ENCODE data around the gene TMSB4X. TPM values are rescaled to one million over a fixed set of nuclear protein-coding genes. Genes with fewer than 3 reads are reported as not detected.

TMSB4X gene
- total RNA-seq, 4 donors from 2014 or later: 3,029 to 4,490 (median 3,421) TPM

GRCh38 chrX:12996934-12997435 is 22.1 kb downstream of the TMSB4X start:
- H3K9me3 ChIP-seq: no peaks in the 10 kb centered on the region
- H3K27ac ChIP-seq: peak overlapping the region in 1 of 4 donors; percentile 76
- peaks cover 0 to 9% of the 10 kb centered on the region in 2 donors for H3K27me3 ChIP-seq
- peaks cover 0 to 35% (median 9%) of the 10 kb centered on the region in 4 donors for H3K4me1 ChIP-seq
- no peak overlapping the region for H3K4me3 ChIP-seq
- TF ChIP-seq CTCF (IDR thresholded peaks at IDR 0.05) (no peak), EP300 (IDR thresholded peaks at IDR 0.05) (no peak), POLR2A (IDR thresholded peaks at IDR 0.05) (no peak)
- WGBS, 2 donors: 72 to 84% methylated on average over 3 of the region's 3 CpGs
- H3K36me3 ChIP-seq: no peaks in the 10 kb centered on the region
- DNase-seq (ENCODE audit: low spot score in 2 of 2): no peak

DNA sequence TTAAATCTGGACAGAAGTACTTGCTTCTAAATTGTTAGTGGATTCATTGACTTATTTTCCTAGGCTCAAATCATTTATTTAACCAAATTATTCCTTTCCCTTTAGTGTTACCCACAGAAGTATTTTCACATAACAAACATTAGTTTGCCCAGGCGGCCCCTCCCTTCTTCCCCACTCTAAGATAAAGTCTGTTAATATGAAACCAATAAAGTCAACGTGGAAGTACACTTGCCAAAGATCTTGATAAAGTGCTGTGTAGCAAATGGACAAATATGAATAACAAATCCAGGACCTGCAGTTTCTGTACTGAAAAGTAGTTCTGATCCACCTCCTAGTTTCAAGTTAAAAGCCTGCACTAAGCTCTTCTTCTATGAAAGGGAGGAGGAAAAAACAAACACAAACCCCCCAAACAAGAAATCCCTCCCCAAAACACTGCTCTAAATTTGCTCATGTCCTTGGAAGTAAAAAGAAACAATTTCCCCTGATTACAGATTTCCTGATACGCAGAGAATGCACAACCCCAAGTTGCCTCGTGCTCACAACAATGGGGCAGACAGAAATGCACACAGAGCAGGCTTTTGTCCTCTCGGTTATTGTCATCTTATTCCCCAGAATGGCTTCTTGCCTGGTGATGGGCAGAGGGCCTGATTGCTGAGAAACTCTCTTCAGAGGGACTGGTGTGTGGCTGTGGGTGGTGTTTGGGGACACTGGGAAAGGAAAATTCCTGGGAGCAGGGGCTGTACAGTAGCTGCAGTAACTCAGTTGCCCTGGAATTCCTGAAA is 23.2 kb downstream of the TMSB4X start:
- Histone ChIP-seq H3K9me3 (no peaks in the 10 kb centered on the region), H3K27me3 (peaks cover 0 to 9% of the 10 kb centered on the region in 2 donors), H3K4me1 (peaks cover 0 to 35% (median 9%) of the 10 kb centered on the region in 4 donors), H3K36me3 (no peaks in the 10 kb centered on the region), H3K4me3 (no peak overlapping the region), H3K27ac (peak overlapping the region in 3 of 4 donors; percentile 65 to 76 (median 67))
- DNase-seq (ENCODE audit: low spot score in 2 of 2): no peak
- no peak for TF ChIP-seq EP300 (IDR thresholded peaks at IDR 0.05)
- no peak for TF ChIP-seq CTCF (IDR thresholded peaks at IDR 0.05)
- no peak for TF ChIP-seq POLR2A (IDR thresholded peaks at IDR 0.05)
- 15 to 26% methylated on average over 3 to 5 of the region's 5 CpGs for WGBS, 2 donors

DNA sequence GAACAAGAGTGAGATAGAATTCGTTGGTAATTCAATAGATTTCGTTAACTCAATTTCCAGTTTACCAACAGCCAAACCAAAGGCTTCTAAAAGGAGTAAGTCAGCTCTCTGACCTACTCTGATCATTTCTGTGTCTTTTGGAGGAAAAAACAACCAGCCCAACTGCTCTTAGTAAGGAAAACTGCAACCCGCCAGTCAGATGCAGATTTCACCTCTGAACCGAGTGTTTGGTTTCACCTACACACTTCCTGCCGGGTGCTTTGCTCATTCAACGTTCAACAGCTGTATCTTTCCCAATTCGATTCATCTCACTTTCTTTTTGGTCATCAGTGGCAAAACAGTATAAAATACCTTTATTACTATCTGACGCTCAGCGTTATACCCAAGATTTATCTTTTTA is 24.5 kb downstream of the TMSB4X start:
- Histone ChIP-seq H3K27ac (peak overlapping the region in 3 of 4 donors; percentile 65 to 76 (median 67)), H3K9me3 (no peaks in the 10 kb centered on the region), H3K27me3 (peaks cover 0 to 9% of the 10 kb centered on the region in 2 donors), H3K4me3 (no peak overlapping the region), H3K36me3 (no peaks in the 10 kb centered on the region), H3K4me1 (peaks cover 0 to 35% (median 6%) of the 10 kb centered on the region in 4 donors)
- WGBS, 2 donors: 30 to 38% methylated on average over 9 of the region's 9 CpGs
- TF ChIP-seq CTCF (IDR thresholded peaks at IDR 0.05) (no peak), POLR2A (IDR thresholded peaks at IDR 0.05) (no peak), EP300 (IDR thresholded peaks at IDR 0.05) (no peak)
- DNase-seq (ENCODE audit: low spot score in 2 of 2): no peak

GRCh38 chrX:13000301-13000811 is 25.4 kb downstream of the TMSB4X start:
- Histone ChIP-seq H3K4me1 (peaks cover 0 to 35% (median 6%) of the 10 kb centered on the region in 4 donors), H3K9me3 (no peaks in the 10 kb centered on the region), H3K4me3 (no peak overlapping the region), H3K27ac (peak overlapping the region in 3 of 4 donors; percentile 65 to 76 (median 67)), H3K27me3 (peaks cover 0 to 9% of the 10 kb centered on the region in 2 donors), H3K36me3 (no peaks in the 10 kb centered on the region)
- WGBS, 2 donors: 20 to 32% methylated on average over 8 of the region's 8 CpGs
- DNase-seq (ENCODE audit: low spot score in 2 of 2): no peak
- no peak for TF ChIP-seq POLR2A (IDR thresholded peaks at IDR 0.05)
- TF ChIP-seq EP300 (IDR thresholded peaks at IDR 0.05): peak in 1 of 2 donors; percentile 33
- TF ChIP-seq CTCF (IDR thresholded peaks at IDR 0.05): no peak

GRCh38 chrX:13001097-13001496 is 26.2 kb downstream of the TMSB4X start:
- Histone ChIP-seq H3K4me3 (no peak overlapping the region), H3K27ac (peak overlapping the region in 3 of 4 donors; percentile 65 to 76 (median 67)), H3K27me3 (peaks cover 0 to 9% of the 10 kb centered on the region in 2 donors), H3K9me3 (no peaks in the 10 kb centered on the region), H3K36me3 (no peaks in the 10 kb centered on the region), H3K4me1 (peaks cover 0 to 42% (median 6%) of the 10 kb centered on the region in 4 donors)
- 87 to 98% methylated on average over 5 of the region's 5 CpGs for WGBS, 2 donors
- TF ChIP-seq POLR2A (IDR thresholded peaks at IDR 0.05) (no peak), CTCF (IDR thresholded peaks at IDR 0.05) (no peak), EP300 (IDR thresholded peaks at IDR 0.05) (no peak)
- no peak for DNase-seq (ENCODE audit: low spot score in 2 of 2)

All from tibial nerve (tissue), 4 donors.